ENCODE results near the gene TBX4. TPM values are rescaled to one million over a fixed set of nuclear protein-coding genes. Genes with fewer than 3 reads are reported as not detected.
"Not testable (repeated sequence)": the region's sequence is repeated elsewhere in the genome, so short reads cannot be mapped to it uniquely, and the experiment has no call there.

Gene TBX4
- polyA plus RNA-seq, 4 donors: 0.37 to 0.89 (median 0.60) TPM; not detected in 1

DNA sequence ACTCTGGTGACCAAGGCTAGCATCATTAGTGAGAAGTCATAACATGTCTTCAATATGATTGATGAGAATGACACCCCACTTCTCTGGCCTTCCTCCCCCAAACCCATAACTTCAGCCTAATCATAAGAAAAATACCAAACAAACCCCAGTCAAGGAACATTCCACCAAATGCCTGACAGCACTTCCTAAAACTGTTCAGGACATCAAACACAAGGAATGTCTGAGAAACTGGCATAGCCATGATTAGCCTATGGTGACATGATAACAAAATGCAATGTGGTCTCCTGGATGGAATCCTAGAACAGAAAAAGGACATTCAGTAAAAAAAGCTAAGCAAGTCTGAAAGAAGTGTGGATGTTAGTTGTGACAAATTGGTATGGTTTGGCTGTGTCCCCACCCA, 24.7 kb upstream of the TBX4 start:
- no peak for DNase-seq (ENCODE audit: low read depth in 4 of 4, low spot score in 3 of 4)

DNA sequence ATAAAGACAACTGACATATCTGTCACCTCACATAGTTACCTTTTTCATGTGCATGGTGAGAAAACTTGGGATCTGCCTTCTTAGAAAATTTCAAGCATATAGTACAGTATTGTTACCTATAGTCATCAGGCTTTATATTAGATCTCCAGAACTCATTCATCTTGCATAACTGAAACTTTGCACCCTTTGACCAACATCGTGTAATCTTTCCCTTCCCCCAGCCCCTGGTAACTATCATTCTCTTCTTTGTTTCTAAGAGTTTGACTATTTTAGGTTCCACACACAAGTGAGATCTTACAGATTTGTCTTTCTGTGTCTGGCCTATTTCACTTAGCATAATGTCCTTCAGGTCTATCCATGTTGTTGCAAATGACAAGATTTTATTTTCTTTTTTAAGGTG, 22.9 kb upstream of the TBX4 start:
- DNase-seq (ENCODE audit: low read depth in 4 of 4, low spot score in 3 of 4): no peak

DNA sequence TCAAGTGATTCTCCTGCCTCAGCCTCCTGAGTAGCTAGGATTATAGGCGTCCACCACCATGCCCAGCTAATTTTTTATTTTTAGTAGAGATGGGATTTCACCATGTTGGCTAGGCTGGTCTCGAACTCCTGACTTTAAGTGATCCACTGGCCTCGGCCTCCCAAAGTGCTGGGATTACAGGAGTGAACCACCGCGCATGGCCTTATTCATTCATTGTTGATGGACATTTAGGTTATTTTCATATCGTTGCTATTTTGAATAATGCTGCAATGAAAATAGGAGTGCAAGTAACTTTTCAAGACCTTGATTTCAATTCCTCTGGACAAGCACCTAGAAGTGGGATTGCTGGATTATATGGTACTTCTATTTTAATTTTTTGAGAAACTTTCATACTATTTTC, 22.4 kb upstream of the TBX4 start:
- not testable (repeated sequence) for DNase-seq (ENCODE audit: low read depth in 4 of 4, low spot score in 3 of 4)

DNA sequence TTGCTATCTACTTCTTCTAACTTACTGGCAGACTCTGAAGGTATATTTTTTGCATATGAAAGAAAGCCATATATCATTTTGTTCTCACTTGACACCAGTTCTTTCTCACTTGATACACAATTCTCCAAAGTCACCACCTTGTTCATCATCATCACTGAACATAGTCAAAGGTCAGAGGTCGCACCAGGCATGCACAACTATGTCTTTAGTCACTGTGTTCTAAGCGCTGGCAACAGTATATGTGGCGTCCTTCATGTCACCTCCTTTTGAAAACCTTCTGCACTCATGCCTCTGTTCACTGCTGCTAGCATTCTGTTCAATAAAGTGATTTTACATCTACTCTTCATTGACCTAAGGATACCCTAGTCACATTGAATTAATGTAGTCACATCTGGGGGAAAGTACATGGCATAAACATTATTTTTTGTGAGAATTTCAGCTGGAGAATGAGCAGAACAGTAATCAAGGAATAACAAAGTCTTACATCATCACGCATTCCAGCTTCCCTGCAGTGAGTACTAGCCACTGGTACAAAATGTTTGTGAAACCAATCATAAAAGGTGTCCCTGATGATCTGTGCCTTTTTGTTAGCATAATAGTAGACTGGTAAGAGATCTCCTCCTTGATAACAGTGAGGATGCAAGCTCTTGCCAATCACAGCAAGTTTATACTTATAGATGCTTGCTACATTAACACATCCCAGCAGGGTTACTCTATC, 20.5 kb upstream of the TBX4 start:
- no peak for DNase-seq (ENCODE audit: low read depth in 4 of 4, low spot score in 3 of 4)

DNA sequence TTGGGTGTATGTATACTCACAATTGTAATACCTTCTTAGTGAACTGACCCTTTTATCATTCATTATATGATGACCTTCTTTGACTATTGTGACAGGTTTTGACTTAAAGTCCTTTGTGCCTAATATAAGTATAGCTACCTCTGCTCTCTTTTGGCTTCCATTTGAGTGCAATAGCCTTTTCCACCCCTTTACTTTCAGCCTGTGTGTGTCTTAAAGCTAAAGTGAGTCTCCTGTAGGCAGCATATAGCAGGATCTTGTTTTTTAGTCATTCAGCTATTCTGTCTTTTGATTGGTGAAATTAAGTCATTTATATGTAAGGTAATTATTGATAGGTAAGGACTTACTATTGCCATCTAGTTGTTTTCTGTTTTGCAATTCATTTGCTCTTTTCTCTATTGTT, 15.9 kb upstream of the TBX4 start:
- no peak for DNase-seq (ENCODE audit: low read depth in 4 of 4, low spot score in 3 of 4)

DNA sequence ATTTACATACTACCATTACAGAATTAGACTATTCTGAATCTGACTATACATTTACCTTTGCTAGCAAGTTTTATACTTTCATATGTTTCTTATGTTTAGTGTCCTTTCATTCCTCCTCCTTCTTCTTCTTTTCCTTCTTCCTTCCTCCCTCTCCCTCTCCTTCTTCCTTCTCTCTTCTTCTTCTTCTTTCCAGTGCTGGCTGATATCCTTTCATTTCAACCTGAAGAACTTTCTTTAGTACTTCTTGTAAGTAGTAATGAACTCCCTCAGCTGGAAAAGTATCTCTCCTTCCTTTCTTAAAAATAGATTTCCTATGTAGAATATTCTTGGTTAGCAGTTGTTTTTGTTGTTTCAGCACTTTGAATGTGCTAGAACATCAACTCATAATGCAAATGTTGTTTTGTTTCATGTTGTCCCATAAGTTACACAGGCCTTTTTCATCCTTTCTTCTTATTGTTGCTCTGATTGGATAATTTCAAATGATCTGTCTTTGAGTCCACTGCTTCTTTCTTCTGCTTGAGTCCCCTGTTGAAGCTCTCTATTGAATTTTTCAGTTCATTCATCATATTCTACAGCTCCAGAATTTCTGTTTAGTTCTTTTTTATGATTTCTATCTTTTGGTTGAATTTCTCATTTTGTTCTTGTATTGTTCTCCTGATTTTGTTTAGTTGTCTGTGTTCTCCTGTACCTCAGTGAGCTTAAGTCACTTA, 15.1 kb upstream of the TBX4 start:
- DNase-seq (ENCODE audit: low read depth in 4 of 4, low spot score in 3 of 4): no peak

DNA sequence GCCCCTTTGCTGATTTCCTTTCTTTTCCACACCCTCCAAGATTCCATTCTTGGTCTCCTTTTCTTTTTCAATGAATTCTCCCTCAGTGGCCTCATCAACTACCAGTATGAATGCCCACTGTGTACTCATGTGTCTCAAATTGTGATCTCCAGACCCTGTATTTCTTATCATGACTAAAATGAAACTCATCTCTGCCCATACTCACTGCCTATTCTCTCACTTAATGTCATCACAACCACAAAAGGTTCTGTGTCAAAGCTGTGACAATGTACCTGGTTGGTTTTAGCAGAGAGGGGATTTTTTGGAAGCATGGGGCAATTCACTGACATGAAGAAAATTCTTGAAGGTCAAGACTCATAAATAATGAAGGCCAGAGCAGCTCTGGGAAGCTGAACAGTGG, 11.5 kb upstream of the TBX4 start:
- DNase-seq (ENCODE audit: low read depth in 4 of 4, low spot score in 3 of 4): no peak

DNA sequence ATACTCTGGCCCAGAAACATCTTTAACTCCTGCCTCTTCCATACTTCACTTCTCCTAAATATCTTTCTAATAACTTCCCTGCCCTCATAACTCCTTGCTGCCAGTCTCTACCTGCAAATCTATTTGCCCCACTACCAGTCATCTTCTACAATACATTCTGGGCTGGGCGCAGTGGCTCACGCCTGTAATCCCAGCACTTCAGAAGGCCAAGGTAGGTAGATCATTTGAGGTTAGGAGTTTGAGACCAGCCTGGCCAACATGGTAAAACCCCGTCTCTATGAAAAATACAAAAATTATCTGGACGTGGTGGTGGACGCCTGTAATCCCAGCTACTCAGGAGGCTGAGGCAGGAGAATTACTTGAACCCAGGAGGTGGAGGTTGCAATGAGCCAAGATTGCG, 10.7 kb upstream of the TBX4 start:
- DNase-seq (ENCODE audit: low read depth in 4 of 4, low spot score in 3 of 4): not testable (repeated sequence)

DNA sequence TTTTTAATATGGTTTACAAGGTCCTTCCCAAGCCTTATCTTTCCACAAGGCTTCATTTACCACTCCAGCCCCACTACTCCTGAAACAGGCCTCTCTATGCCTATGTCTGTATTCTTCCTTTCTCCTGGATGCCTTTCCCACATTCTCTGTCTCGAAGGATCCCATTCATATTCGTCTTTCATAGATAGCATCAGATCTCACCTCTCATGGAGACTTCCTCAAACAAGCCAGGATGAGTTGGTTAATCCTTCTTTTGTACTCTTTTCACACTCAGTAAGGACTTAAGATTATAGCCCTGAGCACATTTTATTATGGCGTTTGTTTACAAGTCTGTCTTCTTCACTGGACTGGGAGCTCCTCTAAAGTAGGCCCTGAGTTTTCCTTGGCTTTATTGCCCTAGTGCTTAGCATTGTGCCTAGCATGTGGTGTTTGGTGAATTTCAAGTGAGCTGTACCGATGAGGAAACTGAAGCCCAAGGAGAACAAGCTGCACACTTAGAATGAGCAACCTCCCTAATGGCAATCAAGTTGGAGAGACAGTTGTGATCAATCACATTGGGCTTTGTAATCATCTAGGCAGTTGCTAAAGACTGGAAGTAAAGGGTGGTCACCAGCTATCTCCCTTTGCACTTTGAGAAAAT, 10.0 kb upstream of the TBX4 start:
- DNase-seq (ENCODE audit: low read depth in 4 of 4, low spot score in 3 of 4): no peak

DNA sequence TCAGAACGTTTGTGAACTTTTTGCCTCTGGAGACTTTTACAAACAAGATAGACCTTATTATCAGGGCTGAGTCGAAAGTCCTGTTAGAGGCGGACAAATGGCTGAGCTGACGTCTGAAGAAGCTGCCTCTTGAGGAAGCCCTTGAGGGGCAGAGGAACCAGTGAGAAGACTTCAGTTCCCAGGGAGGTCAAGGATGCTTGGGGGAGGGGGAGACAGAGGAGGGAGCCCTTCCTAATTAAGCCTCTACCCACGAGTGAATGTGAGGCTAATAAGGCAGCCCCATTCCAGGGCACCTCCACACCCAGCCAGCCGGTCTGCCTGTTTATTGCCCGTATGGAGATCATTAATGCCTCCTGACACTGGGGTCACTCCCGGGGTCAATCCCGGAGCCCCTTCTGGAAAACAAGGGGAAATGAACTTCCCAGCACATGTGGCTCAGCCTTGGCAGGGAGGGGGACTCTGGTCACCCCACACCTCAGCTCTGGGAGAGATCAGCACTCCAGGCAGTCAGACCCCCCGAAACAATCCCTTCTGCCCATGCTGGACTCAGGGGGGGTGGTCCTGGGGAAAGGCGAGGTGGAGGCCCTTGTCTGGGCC, 9.2 kb upstream of the TBX4 start:
- no peak for DNase-seq (ENCODE audit: low read depth in 4 of 4, low spot score in 3 of 4)

DNA sequence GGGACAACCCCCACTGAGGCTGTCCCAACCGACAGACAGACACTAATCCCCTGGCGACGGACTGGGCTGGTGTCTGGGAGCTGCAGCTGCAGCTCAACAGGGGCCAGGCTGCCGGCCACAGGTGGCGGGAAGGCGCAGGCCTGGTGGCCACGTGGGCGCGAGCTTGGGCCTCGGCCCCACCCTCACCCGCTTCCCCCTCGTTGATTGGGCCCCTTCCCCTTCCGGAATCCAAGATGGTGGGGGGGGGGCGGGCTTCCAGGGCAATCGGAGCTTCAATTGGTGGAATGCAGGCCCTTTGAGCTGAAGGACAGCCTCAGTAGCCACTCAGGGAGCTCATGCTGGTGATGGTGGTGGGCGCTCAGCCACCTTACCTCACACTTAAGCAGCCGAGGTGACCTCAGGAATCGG, 8.7 kb upstream of the TBX4 start:
- DNase-seq (ENCODE audit: low read depth in 4 of 4, low spot score in 3 of 4): no peak

DNA sequence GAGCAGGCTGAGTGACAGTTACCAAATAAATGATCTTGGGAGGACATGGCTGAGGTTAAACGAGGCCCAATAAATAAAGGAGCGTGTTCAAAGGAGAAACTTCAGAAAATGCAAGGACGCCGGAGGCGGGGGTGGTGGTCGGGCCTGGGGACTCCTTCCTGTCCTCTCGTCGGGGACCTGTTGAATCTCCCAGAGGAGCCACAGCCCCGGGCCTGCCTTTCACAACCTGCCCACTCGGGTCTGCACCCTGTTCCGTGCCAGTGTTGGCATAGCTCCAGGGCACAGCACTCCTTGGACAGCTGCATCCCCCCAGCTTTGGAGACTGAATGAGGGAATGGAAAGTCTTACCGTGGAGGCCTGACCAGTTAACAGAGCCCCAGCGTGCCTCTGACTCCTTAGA, 8.1 kb upstream of the TBX4 start:
- no peak for DNase-seq (ENCODE audit: low read depth in 4 of 4, low spot score in 3 of 4)

DNA sequence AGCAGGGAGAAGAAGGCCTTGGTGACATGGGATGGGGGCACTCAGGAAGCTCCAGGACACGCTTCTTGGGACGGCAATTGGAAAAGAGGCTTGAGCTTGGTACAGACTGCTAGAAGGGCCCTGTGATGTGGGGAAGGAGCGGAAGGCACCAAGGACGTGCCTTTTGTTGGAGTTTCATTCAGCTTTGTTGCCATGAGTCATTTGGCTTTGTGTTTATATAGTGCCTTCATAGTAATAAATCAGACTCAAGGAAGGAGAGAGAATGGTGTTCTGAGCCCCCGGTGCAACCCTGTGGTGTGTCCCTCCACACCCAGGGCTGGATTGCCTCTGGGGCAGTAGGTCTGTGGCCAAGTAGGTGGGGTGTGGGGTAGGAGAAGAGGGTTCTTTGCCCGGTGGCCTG, 7.4 kb upstream of the TBX4 start:
- DNase-seq (ENCODE audit: low read depth in 4 of 4, low spot score in 3 of 4): no peak

DNA sequence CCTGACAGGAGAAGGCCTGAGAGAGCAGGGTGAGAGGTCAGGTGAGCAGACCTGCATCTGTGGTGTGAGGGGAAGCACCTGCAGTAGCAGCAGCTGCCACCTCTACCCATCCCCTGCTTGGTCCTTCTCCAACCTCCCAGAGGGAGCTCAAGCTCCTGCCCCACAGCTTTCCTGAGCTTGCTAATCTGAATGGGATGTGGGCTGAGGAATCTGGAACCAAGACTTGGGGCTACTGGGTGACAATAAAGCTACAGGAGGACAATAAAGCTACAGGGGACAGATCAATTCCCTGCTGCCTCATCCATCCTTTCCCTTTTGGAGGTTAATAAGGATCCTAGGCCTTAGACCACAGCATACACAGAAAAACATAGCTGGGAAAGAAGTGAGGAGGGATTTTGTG, 4.9 kb upstream of the TBX4 start:
- no peak for DNase-seq (ENCODE audit: low read depth in 4 of 4, low spot score in 3 of 4)

DNA sequence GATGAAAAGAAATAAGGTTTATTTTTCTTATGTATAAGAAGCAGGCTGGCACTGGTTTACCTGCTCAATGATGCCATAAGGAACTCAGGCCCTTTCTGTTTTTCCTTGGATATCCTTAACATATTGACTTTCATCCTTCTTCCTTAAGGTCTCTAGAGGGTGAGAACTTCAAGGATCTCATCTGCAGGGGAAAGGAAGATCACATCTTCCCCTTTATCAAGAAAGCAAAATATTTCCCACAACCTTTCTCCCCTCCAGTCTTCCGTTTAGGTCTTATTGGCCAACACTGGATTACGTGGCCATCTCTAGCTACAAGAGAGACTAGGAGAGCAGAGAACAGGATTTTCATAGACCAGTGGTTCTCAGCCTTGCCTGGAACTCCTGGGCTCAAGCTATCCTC, 4.2 kb upstream of the TBX4 start:
- no peak for DNase-seq (ENCODE audit: low read depth in 4 of 4, low spot score in 3 of 4)

DNA sequence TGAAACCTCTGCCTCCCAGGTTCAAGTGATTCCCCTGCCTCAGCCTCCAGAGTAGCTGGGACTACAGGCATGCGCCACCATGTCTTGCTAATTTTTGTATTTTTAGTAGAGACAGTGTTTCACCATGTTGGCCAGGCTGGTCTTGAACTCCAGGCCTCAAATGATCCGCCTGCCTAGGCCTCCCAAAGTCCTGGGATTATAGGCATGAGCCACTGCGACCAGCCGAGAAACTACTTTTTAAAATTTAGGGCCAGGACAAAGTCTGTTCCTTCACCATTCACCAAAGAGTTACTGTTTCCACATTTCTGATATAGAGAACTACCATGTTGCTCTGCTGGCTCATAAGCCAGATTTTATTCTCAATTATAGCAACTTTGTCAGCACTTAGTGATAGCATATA, 3.1 kb upstream of the TBX4 start:
- not testable (repeated sequence) for DNase-seq (ENCODE audit: low read depth in 4 of 4, low spot score in 3 of 4)

DNA sequence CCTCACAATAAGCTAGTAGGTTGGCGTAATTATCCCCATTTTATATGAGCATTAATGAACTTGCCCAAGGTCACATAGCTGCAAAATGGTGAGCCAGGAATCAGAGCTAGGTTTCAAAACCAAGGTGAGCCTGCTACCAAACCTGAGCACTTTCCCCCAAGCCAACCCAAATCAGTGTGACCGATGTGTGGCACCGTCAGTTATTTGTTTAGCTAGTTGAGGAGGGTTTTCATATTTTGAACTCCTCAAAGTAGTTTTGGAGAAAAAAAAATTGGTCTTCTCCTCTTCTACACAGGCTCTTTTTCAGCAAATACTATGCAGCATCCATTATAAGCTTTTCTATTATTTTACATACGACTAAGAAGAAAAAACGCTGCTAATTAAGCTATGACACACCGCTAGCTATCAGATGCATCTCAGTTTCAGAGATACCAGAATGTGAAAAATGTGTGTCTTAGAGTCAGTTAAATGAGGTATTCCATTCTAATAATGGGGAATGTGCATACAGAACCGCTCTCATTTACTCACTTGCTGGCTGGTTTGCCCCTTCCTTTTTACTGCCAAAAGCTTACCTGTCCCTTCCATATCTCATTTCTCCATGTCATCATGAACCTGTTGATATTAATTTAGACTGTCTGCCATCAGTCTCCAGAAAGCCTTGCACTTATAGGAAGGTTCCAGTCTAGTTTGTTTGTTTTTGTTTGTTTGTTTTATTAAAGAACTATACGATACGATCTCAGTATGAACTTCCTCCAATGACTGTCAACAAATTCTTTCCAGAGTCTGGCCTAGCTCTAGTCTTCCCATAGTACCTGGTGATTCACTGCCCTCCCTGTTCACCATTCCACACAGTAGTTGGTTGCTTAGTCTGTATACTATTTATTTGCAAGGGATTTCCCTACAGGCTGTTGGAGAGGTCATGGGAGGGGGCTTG, 2.2 kb upstream of the TBX4 start:
- no peak for DNase-seq (ENCODE audit: low read depth in 4 of 4, low spot score in 3 of 4)

DNA sequence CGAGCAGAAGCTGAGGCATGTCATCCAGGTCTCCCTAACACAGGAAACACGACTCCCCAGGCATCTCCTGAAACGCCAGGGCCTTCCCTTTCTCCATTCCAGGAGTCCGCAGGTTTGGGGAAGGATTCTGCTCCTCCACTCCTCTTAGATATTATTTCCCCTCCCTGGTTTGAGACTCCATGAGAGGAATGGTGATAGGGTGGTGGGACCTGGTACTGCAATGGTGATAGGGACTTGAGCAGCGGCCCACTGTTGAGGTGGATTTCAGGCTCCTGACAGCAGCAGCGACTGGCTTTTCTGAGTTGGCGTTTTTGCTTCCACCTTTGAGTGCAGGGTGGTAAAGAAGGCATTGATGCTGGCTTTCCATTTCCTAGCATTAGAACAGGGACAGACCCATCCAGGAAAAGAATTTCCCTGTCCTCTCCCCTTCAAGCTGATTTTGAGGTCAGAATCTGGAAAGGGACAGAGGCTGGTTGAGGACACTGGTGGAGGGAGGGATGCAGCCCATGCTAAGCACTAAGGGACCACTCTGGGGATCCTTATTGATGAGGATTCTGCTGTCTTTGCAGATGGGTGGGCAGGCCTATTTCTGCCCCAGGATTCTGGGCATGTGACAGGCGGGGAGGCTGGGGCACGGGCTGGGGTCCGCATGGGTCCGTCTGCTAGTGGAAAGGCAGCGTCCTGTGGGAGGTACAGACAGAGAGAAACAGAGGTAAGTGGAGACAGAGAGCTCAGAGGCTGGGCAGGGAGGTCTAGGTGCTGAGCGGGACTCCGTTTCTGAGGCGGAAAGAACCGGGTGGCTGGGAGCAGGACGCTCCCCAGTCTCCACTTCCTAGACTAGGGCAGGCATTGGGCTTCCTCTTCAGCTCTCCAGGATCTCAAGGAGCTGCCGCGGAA, 1.3 kb upstream of the TBX4 start:
- no peak for DNase-seq (ENCODE audit: low read depth in 4 of 4, low spot score in 3 of 4)

DNA sequence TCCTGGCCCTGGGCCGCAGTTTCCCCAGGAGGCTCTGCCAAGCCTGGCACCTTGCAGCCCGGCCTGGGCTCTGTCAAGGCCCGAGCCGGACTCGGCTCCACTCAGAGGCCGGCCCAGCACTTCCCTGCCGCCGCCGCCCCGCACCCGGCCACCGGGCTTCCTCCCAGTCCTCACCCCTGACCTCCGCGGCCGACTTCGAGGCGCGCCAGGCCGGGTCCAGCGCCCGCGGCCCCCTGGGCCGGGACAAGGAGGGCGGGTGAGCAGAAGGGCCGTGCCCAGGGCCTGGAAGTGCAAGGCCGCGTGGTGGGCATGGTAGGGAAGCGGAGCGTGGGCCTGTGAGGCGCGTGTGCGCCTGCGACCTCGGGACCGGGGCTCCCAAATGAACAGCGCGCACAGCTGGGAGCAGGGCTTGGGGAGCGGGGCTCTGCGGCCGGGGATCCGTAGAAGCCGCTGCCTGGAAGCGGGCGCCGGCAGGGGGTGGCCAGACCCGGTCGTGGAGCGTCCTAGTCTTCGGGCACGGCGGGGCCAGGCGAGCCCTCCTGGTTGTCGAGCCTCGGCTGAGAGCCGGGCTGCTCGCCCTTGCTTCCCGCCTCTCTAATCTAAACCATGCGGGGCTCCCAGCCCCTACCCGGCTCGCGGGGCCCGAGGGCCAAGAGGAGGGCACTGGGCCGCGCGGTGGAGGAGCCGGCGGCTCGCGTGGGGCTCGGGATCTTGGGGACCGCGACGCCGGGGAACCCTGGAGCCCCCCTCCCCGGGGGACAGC, 503 bp upstream of the TBX4 start:
- no peak for DNase-seq (ENCODE audit: low read depth in 4 of 4, low spot score in 3 of 4)

All from left renal pelvis (tissue), 4 donors.